Tibial nerve (tissue), 4 donors: Measurements from ENCODE around the gene RTBDN.

ENCODE experiments used
- CTCF ChIP-seq, 5 experiments: fragments of 200-600 bp in 3 of 5; fragments of 450-650 bp in 2 of 5; sonication (generic) in 3 of 5; IDR thresholded peaks; one replicate each; pipeline ENCODE4 v1.5.1; 2016 to 2019; ENCODE audit warnings: antibody characterized with exemption in 5 of 5, mild to moderate bottlenecking in 3 of 5, moderate library complexity in 2 of 5
- EP300 ChIP-seq, 2 donors: sonication (generic); formaldehyde crosslinking; IDR thresholded peaks; one replicate each; pipeline ENCODE4 v1.6.1; 2017; ENCODE audit warnings: antibody characterized with exemption in 2 of 2, mild to moderate bottlenecking in 1 of 2
- POLR2A ChIP-seq, 2 donors: fragments of 450-650 bp; IDR thresholded peaks; one replicate each; pipeline ENCODE4 v1.6.1; 2017; ENCODE audit warnings: antibody characterized with exemption in 2 of 2, mild to moderate bottlenecking in 2 of 2, moderate library complexity in 2 of 2

DNA sequence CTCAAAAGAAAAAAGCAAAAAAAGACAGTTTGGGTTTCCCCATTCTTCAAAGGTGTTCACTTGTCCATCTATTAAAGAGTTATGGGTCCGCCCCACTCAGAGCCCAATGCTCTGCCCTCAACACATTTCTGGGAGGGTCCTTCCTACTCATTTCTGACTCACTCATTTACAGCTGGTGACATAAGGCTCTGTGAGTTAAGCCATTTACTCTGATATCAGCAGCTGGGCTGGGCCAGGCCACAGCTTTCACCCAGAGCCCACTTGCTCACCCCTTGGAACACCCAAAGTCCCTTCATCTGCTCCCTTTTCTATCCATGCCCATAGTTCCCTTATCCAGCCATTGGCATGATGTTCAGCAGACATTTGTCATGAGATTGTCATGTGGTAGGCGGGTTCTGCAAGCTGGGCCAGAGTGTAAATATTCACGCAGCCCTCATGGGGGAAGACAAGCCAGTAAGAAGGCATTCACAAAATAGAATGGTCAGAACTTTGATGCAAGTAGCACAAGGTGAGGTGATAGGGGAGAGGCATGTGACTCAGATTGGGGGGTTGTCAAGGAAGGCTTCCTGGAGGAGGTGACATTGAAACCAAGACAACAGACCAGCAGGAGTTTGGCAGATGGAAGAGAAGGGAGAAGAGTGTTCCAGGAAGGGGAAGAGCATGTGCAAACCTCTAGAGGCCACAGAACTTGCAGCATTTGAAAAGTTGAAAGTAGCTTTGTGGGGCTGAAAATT is 9.8 kb upstream of the RTBDN start:
- TF ChIP-seq POLR2A (IDR thresholded peaks at IDR 0.05) (no peak), CTCF (IDR thresholded peaks at IDR 0.05) (no peak), EP300 (IDR thresholded peaks at IDR 0.05) (no peak)
